Measurements from ENCODE around the gene L3MBTL1. TPM values are rescaled to one million over a fixed set of nuclear protein-coding genes. Genes with fewer than 3 reads are reported as not detected.
A peak's percentile ranks its signal among the peaks of the same experiment; 100 is the strongest.

Gene L3MBTL1
- total RNA-seq, 1 experiment from 2014 or later = 21.6 TPM

DNA sequence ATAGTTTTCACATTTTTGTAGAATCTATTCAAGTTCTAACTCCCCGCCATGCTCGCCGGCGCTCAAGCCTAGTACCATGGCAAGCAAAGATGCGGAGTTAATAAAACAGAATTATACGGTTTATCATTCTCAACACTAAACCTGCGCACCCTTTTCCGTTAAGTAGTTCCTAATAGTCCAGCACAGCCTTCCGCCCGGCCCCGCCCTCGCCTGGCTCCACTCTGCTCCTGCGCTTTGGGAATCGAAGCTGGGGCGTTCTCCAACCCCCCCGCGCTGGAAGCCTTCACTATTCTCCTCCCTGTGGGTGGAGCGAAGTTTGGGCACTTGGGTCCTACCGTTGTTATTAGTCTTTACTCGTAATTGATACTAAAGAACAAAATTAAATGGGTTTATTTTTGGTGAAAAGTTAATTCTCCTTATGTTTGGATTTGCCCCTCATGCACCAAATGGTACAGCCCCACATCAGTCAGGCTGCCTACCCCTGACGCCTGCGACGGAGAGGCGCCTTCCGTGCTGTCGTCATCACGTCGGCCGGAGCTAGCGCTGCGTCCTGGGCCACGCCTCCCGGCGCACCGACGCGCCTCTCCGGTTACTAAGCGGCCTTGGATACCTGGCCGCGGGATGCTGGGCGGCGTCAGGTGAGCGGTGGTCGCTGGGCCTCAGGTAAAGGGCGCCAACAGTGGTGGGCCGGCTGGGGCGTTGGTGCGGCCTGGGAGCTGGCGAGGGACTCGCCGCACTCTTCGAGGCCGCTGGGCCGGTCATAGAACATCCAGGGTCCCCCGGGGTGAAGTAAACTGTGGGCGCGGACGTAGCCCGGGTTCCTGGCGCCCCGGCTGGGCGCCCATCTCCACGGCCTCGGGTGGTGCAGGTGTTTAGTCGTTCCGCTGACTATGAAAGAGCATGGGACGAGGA is 83.2 kb downstream of the L3MBTL1 start, which contains the start of gene IFT52 (continued):
- no peak for TF ChIP-seq CTCF (IDR thresholded peaks at IDR 0.05 in 2 of 3, conservative IDR thresholded peaks at IDR 0.05 in 1 of 3; ENCODE audit: borderline replicate concordance in 1 of 3, insufficient read depth in 1 of 3, low read depth in 2 of 3, low read length in 2 of 3)
- peak; percentile 84 for TF ChIP-seq JUND (IDR thresholded peaks at IDR 0.05)
- peak; percentile 9 for TF ChIP-seq TCF7L2 (IDR thresholded peaks at IDR 0.05; ENCODE audit: borderline replicate concordance, extremely low read depth, insufficient read depth, insufficient read length)
- TF ChIP-seq ELF1 (IDR thresholded peaks at IDR 0.05; ENCODE audit: borderline replicate concordance, low read depth) = no peak; the same call in 1 of the 2 replicates
- peak; percentile 54 for TF ChIP-seq POLR2AphosphoS5 (IDR thresholded peaks at IDR 0.05; ENCODE audit: low read depth, low read length)

Other genes with a start within 250 kb of the L3MBTL1 start
- gene SRSF6, start 49.8 kb upstream of the L3MBTL1 start, total RNA-seq (2021; ENCODE audit: unreplicated experiment) = 242 TPM
- 2.3 TPM for gene SGK2, start 51.3 kb downstream of the L3MBTL1 start, total RNA-seq (2021; ENCODE audit: unreplicated experiment)
- 29.0 TPM for gene IFT52, start 83.2 kb downstream of the L3MBTL1 start, total RNA-seq (2021; ENCODE audit: unreplicated experiment)
- gene MYBL2, start 159.4 kb downstream of the L3MBTL1 start, total RNA-seq (2021; ENCODE audit: unreplicated experiment) = 92.1 TPM
- not detected for gene GTSF1L, start 219.3 kb downstream of the L3MBTL1 start, total RNA-seq (2021; ENCODE audit: unreplicated experiment)

Measured in HCT116 (cell line).